HG02798 (cell line): ENCODE measurements around the gene SMYD3.
"Not testable (repeated sequence)": the region's sequence is repeated elsewhere in the genome, so short reads cannot be mapped to it uniquely, and the experiment has no call there.

Experiments used
- ATAC-seq: cut with Tn5 transposase; IDR thresholded peaks from one replicate; pipeline ENCODE4 v1.9.1; 2021; ENCODE audit warnings: mild to moderate bottlenecking; ENCODE audit not compliant: unreplicated experiment, poor library complexity

Gene SMYD3

DNA sequence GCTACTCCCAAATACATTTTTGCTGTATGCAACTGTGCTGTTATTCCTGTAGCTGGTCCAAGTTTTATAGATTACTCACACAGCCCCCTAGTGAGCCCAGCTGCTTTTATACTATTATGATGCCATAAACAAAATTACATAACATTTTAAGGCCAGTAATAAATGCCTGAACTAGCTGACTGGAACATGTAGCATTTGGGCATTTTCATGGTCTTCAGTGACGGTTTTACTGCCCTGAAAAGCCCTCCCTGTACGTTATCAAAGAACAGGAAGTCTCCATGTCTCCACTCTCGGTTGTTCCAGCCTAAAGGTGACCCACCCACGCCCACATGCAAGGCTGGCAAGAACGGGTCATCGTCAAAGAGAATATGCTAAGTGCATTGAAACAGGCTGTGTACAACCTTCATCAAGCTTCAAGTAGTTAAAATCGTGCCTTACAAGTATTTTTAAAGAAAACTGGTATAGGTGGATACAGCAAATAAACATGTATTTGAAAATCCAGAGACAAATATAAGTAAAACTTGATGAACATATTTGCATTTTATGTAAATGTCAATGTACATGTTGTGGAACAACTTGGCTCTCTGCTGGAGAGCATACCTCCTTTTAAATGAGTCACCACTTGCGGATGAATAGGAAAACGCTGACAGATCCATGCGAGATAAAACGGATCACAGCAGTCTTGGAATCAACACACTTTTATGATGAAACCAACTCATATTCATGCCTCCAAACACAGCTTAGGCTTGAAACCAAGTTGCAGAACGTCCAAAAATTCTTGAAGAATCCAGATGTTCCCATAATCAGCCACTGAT lies 520.5 kb downstream of the SMYD3 start:
- no peak for ATAC-seq

DNA sequence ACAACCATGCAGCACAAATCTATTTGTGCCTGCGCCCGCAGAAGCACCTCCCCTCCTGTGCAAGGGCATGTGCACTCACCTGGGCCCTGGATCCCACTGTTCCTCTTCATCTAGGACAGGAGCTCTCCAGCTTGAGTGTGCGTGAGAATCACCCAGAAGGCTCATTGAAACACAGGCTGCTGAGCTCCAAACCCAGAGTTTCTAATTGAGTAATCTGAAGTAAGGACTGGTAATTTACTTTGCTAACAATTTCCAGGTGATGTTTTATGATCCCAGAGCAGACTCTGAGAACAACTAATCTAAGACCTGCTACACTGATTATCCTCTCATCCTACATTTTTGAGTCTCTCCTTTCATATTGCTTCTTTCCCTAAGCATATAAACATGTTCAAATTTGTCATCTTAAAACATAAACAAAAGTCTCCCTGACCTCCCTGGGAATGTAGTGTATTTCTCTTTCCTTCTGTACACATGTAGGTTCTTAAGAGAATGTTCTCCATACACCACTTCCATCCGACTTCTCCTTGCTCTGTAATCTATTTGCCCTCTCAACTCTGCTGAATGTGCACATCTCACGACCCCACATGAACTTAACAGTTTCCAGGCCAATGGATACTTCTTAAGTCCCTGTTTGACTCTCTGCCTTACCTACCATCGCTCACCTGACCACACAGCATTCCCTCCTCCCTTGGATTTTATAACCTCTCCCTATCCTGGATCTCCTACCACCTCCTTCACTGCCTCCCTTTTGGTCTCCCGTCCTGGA lies 522.5 kb downstream of the SMYD3 start:
- ATAC-seq = peak; percentile 40

GRCh38 chr1:245983294-245983967 lies 523.6 kb downstream of the SMYD3 start:
- ATAC-seq = no peak

DNA sequence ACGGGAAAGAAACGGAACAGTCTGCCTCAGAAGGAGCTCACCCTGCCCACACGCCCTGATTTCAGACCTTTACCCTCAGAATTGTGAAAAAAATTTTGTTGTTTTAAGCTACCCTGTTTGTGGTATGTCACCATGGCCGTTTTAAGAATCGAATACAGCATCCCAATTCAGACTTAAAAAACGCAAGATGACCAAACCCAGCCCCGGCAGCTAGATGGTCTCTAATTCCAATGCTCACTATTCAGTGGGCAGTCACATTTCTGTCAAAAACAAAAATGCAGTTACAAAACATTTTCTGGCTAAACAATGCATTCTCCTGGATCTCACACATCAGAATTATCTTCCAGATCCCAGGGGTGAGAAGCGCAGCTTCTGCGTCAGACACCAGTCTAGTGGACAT lies 527.5 kb downstream of the SMYD3 start:
- ATAC-seq = no peak

GRCh38 chr1:245978915-245979314 lies 528.2 kb downstream of the SMYD3 start:
- no peak for ATAC-seq

DNA sequence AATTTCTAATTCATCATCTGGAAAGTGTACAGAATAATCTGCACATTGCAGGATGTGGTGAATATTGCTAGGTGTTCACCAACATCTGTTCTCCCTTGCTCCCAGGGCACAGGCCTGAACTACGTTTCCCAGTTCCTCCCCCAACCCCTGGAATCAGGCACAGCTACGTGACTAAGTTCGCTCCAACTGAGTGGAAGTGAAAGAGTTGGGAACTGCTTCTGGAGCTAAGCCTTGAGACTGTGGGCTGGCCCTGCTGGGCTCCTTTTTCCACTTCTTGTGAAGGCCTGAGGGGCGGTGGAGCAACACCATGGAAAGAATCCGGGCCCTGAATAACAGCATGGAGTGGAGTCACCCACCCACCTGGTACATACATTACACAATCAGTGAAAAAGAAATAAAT lies 534.6 kb downstream of the SMYD3 start:
- ATAC-seq = no peak

DNA sequence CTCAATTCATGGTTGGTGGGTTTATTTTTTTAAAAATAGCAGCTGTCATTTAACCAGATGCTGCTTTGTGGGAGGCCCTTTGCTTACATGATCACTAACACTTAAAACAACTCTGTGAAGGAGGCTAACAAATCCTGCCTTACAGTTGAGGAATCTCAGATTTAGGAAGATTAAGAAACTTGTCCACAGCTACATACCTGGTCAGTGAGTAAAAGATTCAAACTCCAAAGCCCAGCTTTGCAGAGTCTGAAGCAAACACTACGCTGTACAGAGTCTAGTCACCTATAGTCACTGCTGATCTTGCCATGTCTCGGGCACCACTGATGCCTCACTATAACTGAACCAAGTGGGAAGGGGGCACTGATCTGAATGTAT lies 535.4 kb downstream of the SMYD3 start:
- ATAC-seq = no peak

- ATAC-seq = not testable (repeated sequence)
These were observed 535.9 kb downstream of the SMYD3 start for GRCh38 chr1:245971076-245971710.

GRCh38 chr1:245969283-245969682 lies 537.8 kb downstream of the SMYD3 start:
- ATAC-seq = no peak

DNA sequence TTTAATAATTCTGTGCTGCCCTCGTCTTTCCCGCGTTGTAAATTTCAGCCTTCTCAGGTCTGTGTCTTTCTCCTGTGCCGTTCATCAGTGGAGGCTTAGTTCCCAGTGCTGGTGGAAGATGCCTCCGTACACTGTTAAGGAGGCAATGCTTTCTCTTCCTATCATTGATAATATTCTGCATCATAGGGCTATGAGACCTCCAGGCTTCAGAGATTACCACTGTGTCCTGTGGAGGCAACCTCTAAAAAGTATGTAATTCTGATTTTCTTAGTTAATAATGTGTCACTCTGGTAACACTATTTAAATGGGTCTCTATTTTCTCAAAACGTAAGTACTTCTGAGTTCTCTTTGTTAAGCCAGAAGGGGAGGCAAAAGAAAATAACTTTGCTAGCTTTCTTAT lies 538.3 kb downstream of the SMYD3 start:
- ATAC-seq = no peak

- ATAC-seq = no peak
These were observed 541.7 kb downstream of the SMYD3 start for GRCh38 chr1:245965398-245965797.

GRCh38 chr1:245963649-245964048 lies 543.4 kb downstream of the SMYD3 start:
- ATAC-seq = no peak

GRCh38 chr1:245962453-245962852 lies 544.6 kb downstream of the SMYD3 start:
- ATAC-seq = no peak

GRCh38 chr1:245961137-245961540 lies 545.9 kb downstream of the SMYD3 start:
- no peak for ATAC-seq

DNA sequence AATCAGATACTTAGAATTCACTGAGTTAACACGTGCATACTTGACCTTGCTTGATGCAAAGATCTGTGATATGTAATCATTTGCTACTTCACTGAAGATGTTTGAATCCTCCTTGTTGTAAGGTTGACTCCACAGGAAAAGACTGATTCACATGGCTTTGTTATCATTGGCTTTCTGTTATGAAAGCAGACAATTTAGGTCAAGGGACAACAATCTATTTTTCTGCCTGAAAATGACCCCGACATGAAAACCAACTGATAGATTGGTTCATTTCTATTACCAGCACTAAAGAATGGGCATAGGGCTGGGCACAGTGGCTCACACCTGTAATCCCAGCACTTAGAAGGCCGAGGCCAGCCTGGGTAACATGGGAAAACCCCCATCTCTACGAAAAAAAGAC lies 546.9 kb downstream of the SMYD3 start:
- no peak for ATAC-seq

DNA sequence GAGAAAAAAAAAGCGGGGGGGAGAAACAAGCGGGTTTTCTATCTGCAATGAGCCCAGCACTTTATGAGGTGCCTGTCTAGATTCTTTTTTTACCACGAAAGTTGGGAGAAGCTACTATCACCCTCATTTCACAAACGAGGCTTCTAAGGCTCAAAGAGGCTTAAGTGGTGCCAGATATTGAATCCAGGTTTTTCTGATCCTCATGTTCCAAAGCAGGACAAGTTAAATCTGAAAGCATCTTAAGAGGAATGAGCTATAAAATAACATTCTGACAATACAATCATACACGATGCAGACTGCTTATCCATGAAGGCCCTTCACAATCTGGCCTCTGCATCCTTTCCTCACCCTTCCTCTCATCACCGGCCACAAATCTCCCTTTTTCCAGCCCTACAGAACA lies 549.1 kb downstream of the SMYD3 start:
- ATAC-seq = no peak

DNA sequence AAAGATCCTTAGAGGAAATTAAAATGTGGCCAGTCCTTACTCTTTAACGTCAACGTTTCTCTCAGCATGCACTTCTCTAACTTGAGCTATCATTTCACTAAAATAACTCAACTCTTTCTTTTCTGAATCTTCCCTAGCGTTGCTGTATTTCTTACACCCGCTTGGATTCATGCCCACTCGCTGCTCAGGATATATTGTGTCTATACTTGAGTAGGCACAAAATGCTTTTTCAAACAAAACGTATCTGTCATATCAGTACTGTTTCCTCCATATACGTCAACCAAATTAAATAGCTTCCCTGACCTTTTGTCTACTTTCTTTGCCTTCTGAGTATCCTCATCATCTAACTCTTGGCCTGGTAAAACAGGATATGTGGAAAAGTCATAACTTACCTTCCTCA lies 549.7 kb downstream of the SMYD3 start:
- ATAC-seq = no peak

GRCh38 chr1:245956225-245956624 lies 550.9 kb downstream of the SMYD3 start:
- no peak for ATAC-seq

GRCh38 chr1:245953876-245954660 lies 553.0 kb downstream of the SMYD3 start:
- ATAC-seq = peak; percentile 46
